ENCODE results near the gene PLA2G7.

- TF ChIP-seq CTCF (IDR thresholded peaks at IDR 0.05; ENCODE audit: insufficient read depth, low read depth, low read length) (no peak), EZH2 (IDR thresholded peaks at IDR 0.05; ENCODE audit: insufficient read depth, low read length) (no peak)
Observed at GRCh38 chr6:46772762-46773161, 37.6 kb upstream of the PLA2G7 start.

All from astrocyte (in vitro differentiated cells and primary cell).